22Rv1 (cell line): ENCODE results near the gene C1orf21.

Source experiments
- ZFX ChIP-seq: fragments of 450-650 bp; IDR thresholded peaks from 2 replicates; pipeline ENCODE4 v1.6.1; 2017; ENCODE audit warnings: antibody characterized with exemption, borderline replicate concordance
- TF ChIP-seq, protein P1 (sequence below): fragments of 450-650 bp; IDR thresholded peaks from 2 replicates; pipeline ENCODE4 v1.5.1; 2017; ENCODE audit warnings: mild to moderate bottlenecking

DNA sequence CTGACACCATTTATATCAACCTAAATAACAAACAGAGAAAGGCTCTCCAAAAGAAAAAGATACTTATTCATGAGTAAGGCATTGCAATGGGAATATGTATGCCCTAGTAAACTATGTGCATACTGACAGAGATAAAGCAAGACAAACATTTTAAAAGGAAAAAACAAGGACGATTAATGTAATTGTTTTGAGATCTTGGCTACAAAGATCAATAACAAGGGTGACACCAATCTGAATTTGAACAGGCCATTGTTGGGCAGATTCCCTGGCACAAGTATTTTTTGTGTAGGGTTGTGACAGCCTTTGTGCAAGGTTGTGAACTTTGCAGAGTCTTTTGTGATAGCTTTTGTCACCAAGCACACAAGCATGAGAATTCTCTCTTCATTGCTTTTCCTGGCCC lies 282.6 kb downstream of the C1orf21 start:
- TF ChIP-seq, protein P1, sequence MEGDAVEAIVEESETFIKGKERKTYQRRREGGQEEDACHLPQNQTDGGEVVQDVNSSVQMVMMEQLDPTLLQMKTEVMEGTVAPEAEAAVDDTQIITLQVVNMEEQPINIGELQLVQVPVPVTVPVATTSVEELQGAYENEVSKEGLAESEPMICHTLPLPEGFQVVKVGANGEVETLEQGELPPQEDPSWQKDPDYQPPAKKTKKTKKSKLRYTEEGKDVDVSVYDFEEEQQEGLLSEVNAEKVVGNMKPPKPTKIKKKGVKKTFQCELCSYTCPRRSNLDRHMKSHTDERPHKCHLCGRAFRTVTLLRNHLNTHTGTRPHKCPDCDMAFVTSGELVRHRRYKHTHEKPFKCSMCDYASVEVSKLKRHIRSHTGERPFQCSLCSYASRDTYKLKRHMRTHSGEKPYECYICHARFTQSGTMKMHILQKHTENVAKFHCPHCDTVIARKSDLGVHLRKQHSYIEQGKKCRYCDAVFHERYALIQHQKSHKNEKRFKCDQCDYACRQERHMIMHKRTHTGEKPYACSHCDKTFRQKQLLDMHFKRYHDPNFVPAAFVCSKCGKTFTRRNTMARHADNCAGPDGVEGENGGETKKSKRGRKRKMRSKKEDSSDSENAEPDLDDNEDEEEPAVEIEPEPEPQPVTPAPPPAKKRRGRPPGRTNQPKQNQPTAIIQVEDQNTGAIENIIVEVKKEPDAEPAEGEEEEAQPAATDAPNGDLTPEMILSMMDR, result no peak
- no peak for TF ChIP-seq ZFX
